Measurements from ENCODE around the gene HAVCR2. TPM values are rescaled to one million over a fixed set of nuclear protein-coding genes. Genes with fewer than 3 reads are reported as not detected.
"Not testable (repeated sequence)": the region's sequence is repeated elsewhere in the genome, so short reads cannot be mapped to it uniquely, and the experiment has no call there.

The HAVCR2 gene
- total RNA-seq, 2 donors from 2014 or later = 1.8 to 2.8 TPM

DNA sequence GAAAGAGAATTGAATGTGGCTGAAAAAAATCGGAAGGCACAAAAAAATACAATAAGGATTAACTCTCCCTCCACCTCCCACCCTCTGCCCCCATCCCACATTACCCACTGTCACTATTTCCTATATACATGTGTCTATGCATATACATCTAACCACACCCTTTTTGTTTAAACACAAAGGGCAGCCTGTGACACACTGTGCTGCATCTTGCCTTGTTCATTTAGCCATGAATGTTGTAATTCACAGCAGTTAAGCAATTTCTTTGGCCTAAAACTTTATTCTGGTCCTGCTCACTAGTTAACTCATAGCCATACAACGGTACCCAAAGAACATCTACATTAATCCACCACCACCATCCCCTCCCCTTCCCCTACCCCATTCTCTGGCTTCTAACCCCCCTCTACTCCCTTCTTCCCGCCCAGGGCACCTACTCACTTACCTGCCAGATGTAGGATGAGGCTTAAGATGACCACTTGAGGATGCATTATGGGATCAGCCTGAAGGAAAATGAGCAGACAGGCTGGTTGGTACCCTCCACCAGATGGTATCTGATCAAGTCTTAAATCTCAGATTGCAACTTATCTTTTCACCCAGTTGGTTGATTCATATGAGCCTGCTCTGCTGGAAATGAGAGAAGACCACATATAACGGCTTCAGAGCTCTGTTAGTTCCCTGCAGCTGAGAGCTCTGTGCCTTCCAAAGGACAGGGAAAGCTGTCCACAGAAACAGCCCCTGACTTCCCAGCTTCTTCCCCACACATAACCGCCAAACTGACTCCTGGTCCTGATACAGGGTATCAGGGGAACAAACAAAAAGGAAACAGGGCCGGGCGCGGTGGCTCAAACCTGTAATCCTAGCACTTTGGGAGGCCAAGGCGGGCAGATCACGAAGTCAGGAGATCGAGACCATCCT is 51.1 kb downstream of the HAVCR2 start:
- H3K36me3 ChIP-seq = no peaks in the 10 kb centered on the region
- no peak overlapping the region for H3K4me3 ChIP-seq
- TF ChIP-seq, protein P1, sequence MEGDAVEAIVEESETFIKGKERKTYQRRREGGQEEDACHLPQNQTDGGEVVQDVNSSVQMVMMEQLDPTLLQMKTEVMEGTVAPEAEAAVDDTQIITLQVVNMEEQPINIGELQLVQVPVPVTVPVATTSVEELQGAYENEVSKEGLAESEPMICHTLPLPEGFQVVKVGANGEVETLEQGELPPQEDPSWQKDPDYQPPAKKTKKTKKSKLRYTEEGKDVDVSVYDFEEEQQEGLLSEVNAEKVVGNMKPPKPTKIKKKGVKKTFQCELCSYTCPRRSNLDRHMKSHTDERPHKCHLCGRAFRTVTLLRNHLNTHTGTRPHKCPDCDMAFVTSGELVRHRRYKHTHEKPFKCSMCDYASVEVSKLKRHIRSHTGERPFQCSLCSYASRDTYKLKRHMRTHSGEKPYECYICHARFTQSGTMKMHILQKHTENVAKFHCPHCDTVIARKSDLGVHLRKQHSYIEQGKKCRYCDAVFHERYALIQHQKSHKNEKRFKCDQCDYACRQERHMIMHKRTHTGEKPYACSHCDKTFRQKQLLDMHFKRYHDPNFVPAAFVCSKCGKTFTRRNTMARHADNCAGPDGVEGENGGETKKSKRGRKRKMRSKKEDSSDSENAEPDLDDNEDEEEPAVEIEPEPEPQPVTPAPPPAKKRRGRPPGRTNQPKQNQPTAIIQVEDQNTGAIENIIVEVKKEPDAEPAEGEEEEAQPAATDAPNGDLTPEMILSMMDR (IDR thresholded peaks at IDR 0.05) = no peak
- no peak for TF ChIP-seq POLR2AphosphoS5 (IDR thresholded peaks at IDR 0.05)
- no peak for TF ChIP-seq POLR2A (IDR thresholded peaks at IDR 0.05)
- no peaks in the 10 kb centered on the region for H3K4me1 ChIP-seq (replicated peaks)
- intact Hi-C loops (cut with DNase I) = no loop called here
- no peak for DNase-seq (ENCODE audit: low spot score)
- no peak overlapping the region for H3K27ac ChIP-seq
- 86% methylated on average over 10 of the region's 11 CpGs for WGBS
- no peaks in the 10 kb centered on the region for H3K27me3 ChIP-seq (replicated peaks; ENCODE audit: insufficient read depth)
- H3K9me3 ChIP-seq = no peaks in the 10 kb centered on the region

DNA sequence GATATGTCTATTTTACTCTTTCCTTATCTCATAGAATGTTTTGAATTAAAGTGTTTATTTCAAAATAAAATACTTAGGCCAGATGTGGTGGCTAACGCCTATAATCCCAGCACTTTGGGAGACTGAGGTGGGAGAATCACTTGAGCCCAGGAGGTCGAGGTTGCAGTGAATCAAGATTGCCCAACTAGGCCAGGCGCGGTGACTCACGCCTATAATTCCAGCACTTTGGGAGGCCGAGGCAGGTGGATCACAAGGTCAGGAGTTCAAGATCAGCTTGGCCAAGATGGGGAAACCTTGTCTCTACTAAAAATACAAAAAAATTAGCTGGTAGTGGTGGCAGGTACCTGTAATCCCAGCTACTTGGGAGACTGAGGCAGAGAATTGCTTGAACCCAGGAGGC is 52.0 kb downstream of the HAVCR2 start:
- 90% methylated on average over 6 of the region's 6 CpGs for WGBS

DNA sequence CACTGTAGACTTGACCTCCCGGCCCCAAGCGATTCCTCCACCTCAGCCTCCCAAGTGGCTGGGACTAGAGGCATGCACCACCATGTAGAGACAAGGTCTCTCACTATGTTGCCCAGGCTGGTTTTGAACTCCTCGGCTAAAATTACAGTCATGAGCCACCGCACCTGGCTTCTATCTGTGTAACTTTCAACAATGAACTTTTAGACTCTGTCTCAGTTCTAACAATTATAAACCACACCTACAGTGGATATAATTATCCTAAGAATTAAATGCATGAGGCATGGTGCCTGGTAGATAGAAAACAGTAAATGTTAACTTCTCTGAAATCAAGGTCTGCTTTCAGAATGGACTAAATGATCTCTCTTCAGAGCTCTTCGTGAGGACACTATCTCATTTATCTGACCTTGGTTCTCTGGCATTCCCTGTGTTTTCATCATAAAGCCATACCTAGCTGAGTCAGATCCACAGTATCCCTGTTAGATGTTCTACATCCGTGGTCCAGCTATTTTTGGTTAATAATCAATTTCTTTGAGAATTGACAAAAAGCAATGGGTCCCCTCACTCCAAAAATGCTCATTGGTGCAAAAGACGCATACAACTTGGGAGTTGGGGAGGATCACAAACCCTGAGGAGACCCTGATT is 57.1 kb downstream of the HAVCR2 start:
- Histone ChIP-seq H3K4me3 (no peak overlapping the region), H3K27me3 (replicated peaks; ENCODE audit: insufficient read depth) (no peaks in the 10 kb centered on the region), H3K4me1 (replicated peaks) (no peaks in the 10 kb centered on the region), H3K27ac (no peak overlapping the region), H3K36me3 (no peaks in the 10 kb centered on the region), H3K9me3 (no peaks in the 10 kb centered on the region)
- intact Hi-C loops (cut with DNase I) = no loop called here
- no peak for TF ChIP-seq POLR2A (IDR thresholded peaks at IDR 0.05)
- WGBS = 76% methylated on average over 7 of the region's 7 CpGs
- no peak for DNase-seq (ENCODE audit: low spot score)

More for the DNA sequence above, 52.0 kb downstream of the HAVCR2 start:
- intact Hi-C loops (cut with DNase I); H3K9me3 ChIP-seq; H3K36me3 ChIP-seq; DNase-seq (ENCODE audit: low spot score); H3K4me1 ChIP-seq (replicated peaks); H3K27me3 ChIP-seq (replicated peaks; ENCODE audit: insufficient read depth); H3K27ac ChIP-seq; H3K4me3 ChIP-seq: not testable (repeated sequence)

DNA sequence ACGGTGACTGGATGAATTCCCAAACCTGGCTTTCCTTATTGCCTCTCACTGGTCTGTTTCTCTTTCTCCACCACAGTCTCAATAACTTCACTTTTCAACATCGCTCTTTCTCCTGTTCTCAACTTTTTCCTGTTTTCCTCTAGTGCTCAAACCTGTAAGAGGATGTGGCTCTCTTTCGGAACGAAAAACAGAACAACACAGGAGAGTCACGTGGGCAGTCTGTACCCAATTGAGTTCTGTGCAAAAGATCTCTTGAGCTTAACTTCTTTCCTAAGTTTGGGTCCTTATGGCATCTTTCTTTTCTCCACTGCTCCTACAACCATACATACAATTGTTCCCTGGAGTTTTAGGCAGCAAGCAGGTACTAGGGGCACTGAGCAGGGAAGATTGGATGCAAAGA is 58.8 kb downstream of the HAVCR2 start:
- WGBS = 84% methylated on average over 5 of the region's 5 CpGs
- Histone ChIP-seq H3K27me3 (replicated peaks; ENCODE audit: insufficient read depth) (no peaks in the 10 kb centered on the region), H3K36me3 (no peaks in the 10 kb centered on the region), H3K27ac (no peak overlapping the region), H3K4me1 (replicated peaks) (no peaks in the 10 kb centered on the region), H3K4me3 (no peak overlapping the region), H3K9me3 (no peaks in the 10 kb centered on the region)
- intact Hi-C loops (cut with DNase I) = no loop called here
- TF ChIP-seq, protein P1 (IDR thresholded peaks at IDR 0.05) = no peak
- TF ChIP-seq POLR2AphosphoS5 (IDR thresholded peaks at IDR 0.05) = no peak
- no peak for TF ChIP-seq POLR2A (IDR thresholded peaks at IDR 0.05)
- no peak for DNase-seq (ENCODE audit: low spot score)

DNA sequence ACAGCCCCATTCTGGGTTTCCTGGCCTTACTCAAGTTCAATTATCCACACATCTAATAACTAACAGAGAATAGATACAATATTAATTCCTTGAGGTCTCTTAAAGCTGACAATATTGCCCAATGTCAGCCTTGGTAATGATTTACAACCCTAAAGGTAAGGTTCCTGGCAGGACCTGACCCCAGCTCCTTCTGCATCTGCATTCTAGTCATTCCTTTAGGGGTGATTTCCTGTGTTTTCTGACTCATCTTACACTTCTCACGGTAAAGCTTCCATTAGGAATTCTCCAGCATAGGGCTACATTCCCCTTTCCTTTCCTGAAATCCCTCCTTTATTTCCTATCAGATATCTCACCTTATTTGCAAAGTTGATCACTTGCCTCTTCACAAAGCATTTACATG is 59.2 kb downstream of the HAVCR2 start:
- DNase-seq (ENCODE audit: low spot score) = no peak
- H3K9me3 ChIP-seq = no peaks in the 10 kb centered on the region
- H3K36me3 ChIP-seq = no peaks in the 10 kb centered on the region
- WGBS = 34% methylated on average over 1 of the region's 1 CpG
- intact Hi-C loops (cut with DNase I) = no loop called here
- H3K27ac ChIP-seq = no peak overlapping the region
- TF ChIP-seq POLR2AphosphoS5 (IDR thresholded peaks at IDR 0.05) = no peak
- TF ChIP-seq, protein P1 (IDR thresholded peaks at IDR 0.05) = no peak
- no peak for TF ChIP-seq POLR2A (IDR thresholded peaks at IDR 0.05)
- no peak overlapping the region for H3K4me3 ChIP-seq
- no peaks in the 10 kb centered on the region for H3K27me3 ChIP-seq (replicated peaks; ENCODE audit: insufficient read depth)
- H3K4me1 ChIP-seq (replicated peaks) = no peaks in the 10 kb centered on the region

Measured in prostate gland (tissue), 2 donors.